BLaER1 treated with 17β-estradiol and CSF1 and Interleukin-3, amounts not matched to agents 10 nM and 100 nM (cell line): ENCODE results near the gene PSMD1.

Source experiments
- H3K27ac ChIP-seq, 11 experiments: shearing (Covaris generic); formaldehyde crosslinking; 2 replicates each; pipeline ENCODE4 v1.8.1; 2022
- H3K27me3 ChIP-seq, 11 experiments: shearing (Covaris generic); formaldehyde crosslinking; 2 replicates each; pipeline ENCODE4 v1.8.1; 2022
- H3K36me3 ChIP-seq, 11 experiments: shearing (Covaris generic); formaldehyde crosslinking; 2 replicates each; pipeline ENCODE4 v1.8.1; 2022
- H3K4me1 ChIP-seq, 10 experiments: shearing (Covaris generic); formaldehyde crosslinking; 2 replicates each; pipeline ENCODE4 v1.8.1; 2022
- H3K4me2 ChIP-seq, 11 experiments: shearing (Covaris generic); formaldehyde crosslinking; 2 replicates each; pipeline ENCODE4 v1.8.1; 2022
- H3K4me3 ChIP-seq, 10 experiments: shearing (Covaris generic); formaldehyde crosslinking; 2 replicates each; pipeline ENCODE4 v1.8.1; 2022
- H3K9ac ChIP-seq, 11 experiments: shearing (Covaris generic); formaldehyde crosslinking; 2 replicates each; pipeline ENCODE4 v1.8.1; 2022
- H3K9me3 ChIP-seq, 11 experiments: shearing (Covaris generic); formaldehyde crosslinking; replicated peaks in 1 of 11; 2 replicates each; pipeline ENCODE4 v1.8.1; 2022
- H4K20me1 ChIP-seq, 11 experiments: shearing (Covaris generic); formaldehyde crosslinking; 2 replicates each; pipeline ENCODE4 v1.8.1; 2022
- Cebpa-rat ChIP-seq, 11 experiments: shearing (Covaris generic); IDR thresholded peaks; 2 replicates each; pipeline ENCODE4 v1.8.1; 2022

PSMD1 gene

GRCh38 chr2:231033147-231034132, 23.2 kb upstream of the PSMD1 start:
- peaks cover 31 to 49% (median 38%) of the 10 kb centered on the region in 11 experiments for H3K27me3 ChIP-seq
- H3K36me3 ChIP-seq: no peaks in the 10 kb centered on the region
- no peak for TF ChIP-seq Cebpa-rat (IDR thresholded peaks at IDR 0.05)
- H3K27ac ChIP-seq: no peak overlapping the region
- H3K9me3 ChIP-seq: peaks cover 0 to 4% (median 0%) of the 10 kb centered on the region in 11 experiments; a peak in 1 of 22 replicates
- H3K9ac ChIP-seq: no peak overlapping the region
- peaks cover 0 to 7% (median 0%) of the 10 kb centered on the region in 10 experiments; a peak in 5 of 20 replicates for H3K4me1 ChIP-seq
- no peak overlapping the region for H3K4me3 ChIP-seq
- H3K4me2 ChIP-seq: no peak overlapping the region
- H4K20me1 ChIP-seq: peaks cover 0 to 10% (median 0%) of the 10 kb centered on the region in 11 experiments; a peak in 2 of 22 replicates

GRCh38 chr2:231034291-231034882, 22.3 kb upstream of the PSMD1 start:
- no peaks in the 10 kb centered on the region for H3K36me3 ChIP-seq
- H3K9ac ChIP-seq: no peak overlapping the region
- H3K27me3 ChIP-seq: peaks cover 41 to 59% (median 47%) of the 10 kb centered on the region in 11 experiments
- peaks cover 0 to 10% (median 0%) of the 10 kb centered on the region in 11 experiments; a peak in 3 of 22 replicates for H4K20me1 ChIP-seq
- no peak for TF ChIP-seq Cebpa-rat (IDR thresholded peaks at IDR 0.05)
- H3K4me3 ChIP-seq: no peak overlapping the region
- H3K27ac ChIP-seq: no peak overlapping the region
- no peaks in the 10 kb centered on the region for H3K9me3 ChIP-seq
- no peak overlapping the region for H3K4me2 ChIP-seq
- H3K4me1 ChIP-seq: peaks cover 0 to 7% (median 0%) of the 10 kb centered on the region in 10 experiments; a peak in 5 of 20 replicates

- Histone ChIP-seq H3K36me3 (no peaks in the 10 kb centered on the region), H3K9ac (no peak overlapping the region), H3K4me2 (no peak overlapping the region), H3K9me3 (no peaks in the 10 kb centered on the region), H3K27ac (no peak overlapping the region), H3K4me1 (peaks cover 0 to 10% (median 2%) of the 10 kb centered on the region in 10 experiments; a peak in 7 of 20 replicates), H3K27me3 (peaks cover 58 to 76% (median 62%) of the 10 kb centered on the region in 11 experiments), H3K4me3 (no peak overlapping the region), H4K20me1 (peaks cover 0 to 10% (median 0%) of the 10 kb centered on the region in 11 experiments; a peak in 3 of 22 replicates)
- TF ChIP-seq Cebpa-rat (IDR thresholded peaks at IDR 0.05): no peak
Observed at GRCh38 chr2:231036131-231036530, 20.5 kb upstream of the PSMD1 start.

GRCh38 chr2:231036578-231037106, 20.0 kb upstream of the PSMD1 start:
- peaks cover 59 to 81% (median 67%) of the 10 kb centered on the region in 11 experiments for H3K27me3 ChIP-seq
- H3K27ac ChIP-seq: no peak overlapping the region

GRCh38 chr2:231037202-231037730, 19.4 kb upstream of the PSMD1 start, which contains the start of gene C2orf72:
Gene C2orf72 (plus strand): TSS chr2:231037523. CDS start chr2:231037566, 43 bp downstream.
- H3K27ac ChIP-seq: no peak within 1 kb of the TSS
- no peaks in the 10 kb centered on the region for H3K36me3 ChIP-seq
- peaks cover 0 to 10% (median 2%) of the 10 kb centered on the region in 10 experiments; a peak in 7 of 20 replicates for H3K4me1 ChIP-seq
- peak within 1 kb of the TSS; percentile 78 to 94 (median 87) for H3K4me2 ChIP-seq
- H3K27me3 ChIP-seq: peaks cover 59 to 84% (median 72%) of the 10 kb centered on the region in 11 experiments
- no peak for TF ChIP-seq Cebpa-rat (IDR thresholded peaks at IDR 0.05)
- H3K4me3 ChIP-seq: peak within 1 kb of the TSS; percentile 45 to 69 (median 58)
- H4K20me1 ChIP-seq: peaks cover 0 to 10% (median 0%) of the 10 kb centered on the region in 11 experiments; a peak in 3 of 22 replicates
- peak within 1 kb of the TSS in 4 of 11 experiments; percentile 36 to 60 (median 47); a peak in 3 of 22 replicates for H3K9ac ChIP-seq
- no peaks in the 10 kb centered on the region for H3K9me3 ChIP-seq

More at GRCh38 chr2:231036578-231037106, 20.0 kb upstream of the PSMD1 start:
- Histone ChIP-seq H3K4me2 (no peak overlapping the region), H3K9ac (no peak overlapping the region), H3K9me3 (no peaks in the 10 kb centered on the region), H3K4me3 (no peak overlapping the region), H3K4me1 (peaks cover 0 to 10% (median 2%) of the 10 kb centered on the region in 10 experiments; a peak in 7 of 20 replicates), H3K36me3 (no peaks in the 10 kb centered on the region), H4K20me1 (peaks cover 0 to 10% (median 0%) of the 10 kb centered on the region in 11 experiments; a peak in 3 of 22 replicates)
- TF ChIP-seq Cebpa-rat (IDR thresholded peaks at IDR 0.05): no peak

GRCh38 chr2:231037731-231038482, 18.8 kb upstream of the PSMD1 start:
- Histone ChIP-seq H3K27me3 (peaks cover 59 to 84% (median 72%) of the 10 kb centered on the region in 11 experiments), H3K4me1 (peaks cover 0 to 10% (median 2%) of the 10 kb centered on the region in 10 experiments; a peak in 7 of 20 replicates), H4K20me1 (peaks cover 0 to 10% (median 0%) of the 10 kb centered on the region in 11 experiments; a peak in 3 of 22 replicates), H3K36me3 (no peaks in the 10 kb centered on the region), H3K4me2 (peak overlapping the region; percentile 78 to 94 (median 87)), H3K4me3 (peak overlapping the region; percentile 45 to 69 (median 58)), H3K27ac (no peak overlapping the region), H3K9me3 (no peaks in the 10 kb centered on the region), H3K9ac (peak overlapping the region in 3 of 11 experiments; percentile 36 to 60 (median 50); a peak in 3 of 22 replicates)
- TF ChIP-seq Cebpa-rat (IDR thresholded peaks at IDR 0.05): no peak

- no peaks in the 10 kb centered on the region for H3K9me3 ChIP-seq
- peaks cover 0 to 10% (median 0%) of the 10 kb centered on the region in 11 experiments; a peak in 3 of 22 replicates for H4K20me1 ChIP-seq
- no peak overlapping the region for H3K4me3 ChIP-seq
- no peak for TF ChIP-seq Cebpa-rat (IDR thresholded peaks at IDR 0.05)
- H3K4me2 ChIP-seq: no peak overlapping the region
- peaks cover 0 to 10% (median 2%) of the 10 kb centered on the region in 10 experiments; a peak in 7 of 20 replicates for H3K4me1 ChIP-seq
- peaks cover 59 to 82% (median 72%) of the 10 kb centered on the region in 11 experiments for H3K27me3 ChIP-seq
- H3K9ac ChIP-seq: no peak overlapping the region
- no peaks in the 10 kb centered on the region for H3K36me3 ChIP-seq
- H3K27ac ChIP-seq: no peak overlapping the region
Observed at GRCh38 chr2:231038483-231039293, 18.0 kb upstream of the PSMD1 start.
